EL (cell line): Measurements from ENCODE around the gene F2.

Source experiments
- DNase-seq: peaks from one replicate; pipeline ENCODE4 v3.0.0-alpha.2; 2016

Gene F2

DNA sequence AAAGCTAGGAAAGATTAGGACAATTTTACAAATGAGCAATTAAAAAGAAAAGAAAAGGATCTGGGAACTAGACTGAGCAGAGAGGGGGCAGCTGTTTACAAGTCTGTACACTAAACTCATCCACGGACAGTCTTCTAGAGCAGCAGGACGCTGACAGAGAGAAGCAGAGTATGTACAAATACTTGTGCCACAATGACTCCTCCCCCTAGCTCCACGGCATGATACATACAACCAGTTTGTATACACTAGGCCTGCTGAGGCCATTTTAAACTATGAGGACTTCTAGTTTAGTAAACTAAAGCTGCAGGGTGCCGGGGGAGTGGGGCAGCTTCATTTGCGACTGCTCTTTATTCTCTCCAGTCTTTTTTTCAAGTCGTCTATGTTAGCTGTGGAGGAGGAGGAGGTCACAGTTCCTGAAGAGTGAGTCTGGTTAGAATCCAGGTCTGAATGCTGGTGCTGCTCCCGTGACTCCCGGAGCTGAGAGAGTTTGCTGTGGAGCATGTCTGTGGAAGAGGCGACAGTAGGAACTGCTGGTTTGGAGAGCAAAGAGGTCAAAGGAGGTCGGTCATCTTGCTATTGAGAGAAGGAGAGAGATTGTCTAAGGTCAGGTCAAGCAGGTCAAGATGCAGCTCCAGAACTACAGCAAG is 24.8 kb downstream of the F2 start:
- DNase-seq = no peak

DNA sequence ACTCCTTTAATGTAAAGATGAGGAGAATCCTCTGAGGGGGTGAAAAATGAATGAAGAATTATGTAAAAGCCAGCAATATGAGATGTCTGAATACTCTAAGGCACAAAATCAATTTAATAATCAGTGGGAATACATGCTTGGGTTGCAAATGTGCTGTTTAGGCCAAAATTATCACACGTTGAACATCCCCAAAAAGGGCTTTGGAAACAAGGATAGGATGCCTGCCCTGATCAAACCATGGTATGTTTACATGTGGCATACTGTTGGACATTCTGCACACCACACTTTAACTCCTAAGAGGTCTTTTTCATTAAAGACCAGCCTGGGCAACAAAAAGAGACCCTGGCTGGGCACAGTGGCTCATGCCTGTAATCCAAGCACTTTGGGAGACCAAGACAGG is 26.3 kb downstream of the F2 start:
- no peak for DNase-seq

DNA sequence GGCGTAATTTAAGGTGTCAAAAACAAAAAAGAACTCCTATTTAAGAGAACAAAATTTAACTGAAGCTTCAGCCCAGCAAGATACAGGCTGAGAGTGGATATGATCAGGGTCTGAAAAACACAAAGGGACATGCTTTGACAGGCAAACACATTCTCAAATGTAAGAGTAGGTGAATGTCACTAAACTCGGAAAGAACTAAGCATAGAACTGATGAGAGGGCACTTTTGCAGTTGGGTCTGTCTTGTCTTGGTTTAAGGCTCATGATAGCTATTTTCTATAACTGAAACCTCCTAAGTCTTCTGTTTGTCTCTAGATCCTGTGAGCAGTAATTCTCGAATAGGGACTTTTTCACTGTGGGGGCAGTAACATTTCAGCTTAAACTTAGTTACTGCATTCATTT is 27.0 kb downstream of the F2 start:
- DNase-seq = no peak

DNA sequence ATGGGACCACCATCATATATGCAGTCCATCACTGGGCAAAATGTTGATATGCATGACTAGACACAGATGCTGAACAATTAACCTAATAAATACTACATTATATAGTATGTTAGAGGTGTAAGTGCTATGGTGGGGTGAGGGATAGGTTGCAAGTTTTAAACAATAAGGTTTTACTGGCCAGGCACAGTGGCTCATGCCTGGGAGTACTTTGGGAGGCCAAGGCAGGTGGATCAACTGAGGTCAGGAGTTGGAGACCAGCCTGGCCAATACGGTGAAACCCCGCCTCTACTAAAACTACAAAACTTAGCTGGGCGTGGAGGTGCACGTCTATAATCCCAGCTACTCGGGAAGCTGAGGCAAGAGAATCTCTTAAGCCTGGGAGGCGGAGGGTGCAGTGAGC is 28.1 kb downstream of the F2 start:
- no peak for DNase-seq

DNA sequence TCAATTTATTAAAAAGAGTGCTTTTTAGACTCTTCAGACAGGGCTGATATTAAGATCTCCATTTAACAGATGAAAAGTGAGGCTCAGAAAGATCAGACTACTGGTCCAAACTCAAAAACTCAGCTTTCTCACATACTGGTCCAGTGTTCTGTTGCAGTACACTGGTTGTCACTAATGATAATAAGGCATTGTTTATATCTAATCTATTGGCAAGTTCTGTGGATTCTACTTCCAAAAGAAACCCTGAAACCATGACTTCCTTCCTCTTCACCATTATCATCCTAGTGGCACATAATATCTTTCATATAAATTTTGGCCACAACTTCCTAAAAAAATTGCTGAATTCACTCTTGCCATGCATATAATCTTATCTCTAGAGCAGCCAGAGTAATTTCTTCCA is 36.9 kb downstream of the F2 start:
- no peak for DNase-seq

DNA sequence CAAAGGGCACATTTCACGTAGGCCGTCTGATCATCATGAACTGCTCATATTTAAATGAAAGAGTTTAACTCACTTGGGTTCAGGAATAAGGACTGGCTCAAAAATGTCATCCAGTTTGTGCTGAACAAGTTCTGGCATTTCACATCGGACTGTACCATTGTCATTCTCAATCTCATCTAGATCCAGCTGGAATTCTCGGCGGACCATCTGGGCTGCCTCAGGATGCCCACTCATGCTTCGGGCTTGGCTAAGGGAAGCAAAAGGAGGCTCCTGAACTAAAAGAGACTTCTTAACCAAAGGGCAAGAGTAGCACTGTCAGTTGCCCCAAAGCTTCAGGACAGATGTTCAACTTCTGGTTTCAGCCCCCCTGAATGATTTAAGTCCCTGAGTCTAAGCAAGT is 40.2 kb downstream of the F2 start:
- no peak for DNase-seq

DNA sequence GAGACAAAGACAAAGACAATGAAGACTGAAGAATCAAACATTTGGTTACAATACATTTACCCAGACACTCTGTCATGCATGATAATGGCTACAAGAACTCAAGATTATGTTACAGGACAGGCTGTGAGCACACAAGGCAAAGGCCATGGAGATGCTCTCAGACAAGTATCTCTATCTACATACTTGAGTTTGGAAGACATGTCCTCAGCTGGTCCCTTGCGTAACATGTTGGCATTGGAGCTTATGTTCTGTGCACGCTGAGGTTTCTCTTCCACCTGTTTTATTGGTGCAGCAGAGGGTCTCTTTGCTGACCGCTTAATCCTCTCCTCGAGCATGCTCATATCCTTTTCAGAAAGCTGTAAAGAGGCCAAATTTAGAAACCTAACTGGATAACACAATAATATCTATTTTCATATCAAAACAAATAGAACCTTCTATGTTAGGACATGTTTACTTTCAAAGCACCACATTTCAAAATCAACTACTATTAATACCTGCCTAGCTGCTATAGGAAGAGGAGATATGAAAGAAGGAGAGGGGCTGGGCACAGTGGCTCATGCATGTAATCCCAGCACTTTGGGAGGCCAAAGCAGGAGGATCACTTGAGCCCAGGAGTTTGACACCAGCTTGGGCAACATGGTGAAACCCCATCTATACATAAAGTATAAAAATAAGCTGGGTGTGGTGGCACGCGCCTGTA is 41.6 kb downstream of the F2 start:
- DNase-seq = no peak

DNA sequence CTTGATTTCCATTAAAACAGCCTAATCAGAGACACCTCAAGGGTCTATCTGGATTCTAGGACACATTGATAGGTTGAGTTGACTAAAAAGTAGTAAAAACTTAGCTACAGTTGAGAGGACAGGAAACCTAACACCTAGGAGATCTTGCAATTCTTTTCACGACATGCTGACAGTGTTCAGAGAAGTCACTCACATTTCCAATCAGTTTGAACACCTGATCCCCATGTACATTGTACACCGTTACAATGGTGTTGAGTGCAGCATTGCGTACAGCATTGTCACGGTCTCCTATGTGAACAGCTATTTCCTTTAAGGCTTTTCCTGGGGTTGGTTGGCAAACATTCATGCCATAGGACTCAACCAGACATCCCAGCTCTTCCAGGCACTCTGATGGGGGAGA is 42.8 kb downstream of the F2 start:
- DNase-seq = no peak

DNA sequence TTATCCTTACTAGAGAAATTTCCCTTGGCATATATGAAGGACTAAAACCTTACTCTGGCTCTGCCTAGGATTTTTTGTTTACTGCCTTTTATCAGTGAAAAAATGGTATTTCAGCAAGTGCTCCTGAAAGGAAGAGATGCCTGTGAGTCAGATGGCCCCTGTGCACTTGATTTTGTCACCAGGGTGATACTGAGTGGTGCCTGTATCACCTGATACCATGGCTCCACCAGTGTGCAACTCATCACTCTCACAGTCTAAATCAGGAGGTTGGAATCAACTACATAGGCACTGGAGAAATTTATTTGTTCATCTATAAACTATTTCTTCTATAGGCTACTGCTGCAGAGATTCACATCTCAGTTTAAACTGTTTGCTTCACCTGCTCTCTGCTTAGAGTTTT is 43.2 kb downstream of the F2 start:
- DNase-seq = no peak

DNA sequence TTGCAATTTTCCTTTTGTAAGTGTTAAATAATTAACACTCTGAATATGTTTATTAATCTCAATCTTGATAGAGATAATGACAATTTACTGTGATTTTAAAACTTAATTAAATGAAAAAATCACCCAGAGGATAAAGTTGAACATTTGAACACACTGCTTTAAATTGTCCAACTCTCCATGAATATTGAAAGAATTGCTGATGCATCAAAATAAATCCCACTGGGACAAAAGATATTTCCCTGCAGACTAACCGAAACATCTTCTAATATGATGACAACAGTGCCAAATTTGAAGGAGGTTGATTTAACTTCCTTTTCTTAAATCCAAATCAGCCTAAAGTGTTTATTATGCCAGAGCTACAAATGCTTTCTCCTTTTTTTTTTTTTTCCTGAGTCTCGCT is 47.6 kb downstream of the F2 start:
- DNase-seq = no peak

DNA sequence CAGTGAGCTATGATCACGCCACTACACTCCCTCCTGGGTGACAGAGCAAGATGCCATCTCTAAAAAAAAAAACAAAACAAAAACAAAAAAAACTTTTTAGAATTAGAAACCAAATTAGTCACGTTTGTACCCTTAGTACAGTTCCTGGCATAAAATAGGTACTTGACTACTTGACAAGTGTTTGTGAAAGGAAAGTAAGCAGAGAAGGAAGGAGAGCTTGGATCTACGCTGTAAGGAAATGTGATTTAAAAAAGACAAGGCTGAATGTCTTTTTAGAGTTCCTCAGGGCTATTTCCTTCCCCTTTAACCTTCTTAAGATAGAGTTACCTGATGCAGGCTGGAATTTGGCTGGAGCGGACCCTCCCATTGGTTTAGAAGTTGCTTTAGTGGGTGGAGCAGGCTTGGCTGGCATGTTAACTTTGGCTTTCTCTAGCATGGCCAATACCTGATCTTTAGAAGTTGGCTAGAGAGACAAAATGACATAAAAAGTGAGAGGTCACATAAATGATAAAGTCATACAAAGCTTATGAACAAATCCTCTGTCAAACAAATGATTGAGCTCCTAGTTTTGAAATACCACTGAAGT is 50.7 kb downstream of the F2 start:
- DNase-seq = no peak

DNA sequence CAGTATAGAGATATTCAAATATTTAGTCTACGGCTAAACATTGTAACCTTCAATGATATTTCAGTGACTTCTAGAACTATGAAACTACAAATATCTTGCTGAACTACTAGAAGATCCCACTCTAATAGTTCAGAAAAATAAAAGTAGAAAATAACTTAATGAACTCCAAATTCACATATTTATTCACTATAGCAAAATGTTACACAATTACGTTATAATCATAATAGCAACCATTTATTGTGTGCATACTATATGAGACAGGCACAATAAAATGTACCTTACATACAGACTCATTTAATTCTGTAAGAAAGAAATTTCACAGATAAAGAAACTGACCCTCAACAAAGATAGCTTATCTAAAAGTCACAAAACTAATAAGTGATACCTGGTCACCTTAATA is 57.9 kb downstream of the F2 start:
- no peak for DNase-seq

DNA sequence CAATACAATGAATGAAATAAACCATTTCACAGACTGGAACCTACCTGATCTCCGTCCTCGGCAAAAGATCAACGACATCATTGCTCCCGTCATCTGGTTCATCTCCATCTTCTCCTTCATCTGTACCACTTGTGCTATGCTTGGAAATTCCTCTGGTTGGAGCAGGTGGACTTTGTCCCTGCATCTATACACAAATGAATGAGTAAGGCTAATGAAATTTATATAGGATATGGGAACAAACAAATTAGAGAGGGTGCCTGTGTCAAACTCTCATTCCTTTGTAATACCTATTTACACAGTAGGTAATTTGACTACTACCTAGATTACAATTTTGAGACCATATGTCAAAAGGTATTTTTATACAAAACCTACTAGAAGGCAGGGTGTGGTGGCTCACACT is 59.4 kb downstream of the F2 start:
- DNase-seq = no peak
